DMS53 (cell line): ENCODE results near the gene CEP20.

ENCODE experiments used
- DNase-seq: peaks from one replicate; lab custom pipeline; 2025; lab: John Stamatoyannopoulos, UW

The CEP20 gene

GRCh38 chr16:15830832-15831451 is 57.5 kb downstream of the CEP20 start:
- no peak for DNase-seq

GRCh38 chr16:15829460-15829859 is 58.9 kb downstream of the CEP20 start:
- DNase-seq, result no peak

- no peak for DNase-seq
These were observed 60.6 kb downstream of the CEP20 start for GRCh38 chr16:15827709-15828343.

- no peak for DNase-seq
These were observed 61.1 kb downstream of the CEP20 start for GRCh38 chr16:15827299-15827698.

GRCh38 chr16:15825750-15826305 is 62.6 kb downstream of the CEP20 start:
- DNase-seq, result no peak

GRCh38 chr16:15822957-15823356 is 65.4 kb downstream of the CEP20 start:
- DNase-seq, result no peak

- DNase-seq, result no peak
These were observed 67.6 kb downstream of the CEP20 start for GRCh38 chr16:15820837-15821236.

GRCh38 chr16:15819046-15819445 is 69.4 kb downstream of the CEP20 start:
- DNase-seq, result no peak

- DNase-seq, result no peak
These were observed 71.0 kb downstream of the CEP20 start for GRCh38 chr16:15817446-15817845.

GRCh38 chr16:15816228-15816627 is 72.2 kb downstream of the CEP20 start:
- no peak for DNase-seq
